Suprapubic skin (tissue), 4 donors: ENCODE measurements around the gene TBX4.

Experiments used
- POLR2A ChIP-seq, 2 donors: fragments of 450-650 bp; IDR thresholded peaks; one replicate each; pipeline ENCODE4 v1.6.1; 2017; ENCODE audit warnings: antibody characterized with exemption in 2 of 2, mild to moderate bottlenecking in 2 of 2, moderate library complexity in 2 of 2
- POLR2AphosphoS5 ChIP-seq, 3 donors: sonication (generic); formaldehyde crosslinking; IDR thresholded peaks; one replicate each; pipeline ENCODE4 v1.6.1; 2017; ENCODE audit warnings: antibody characterized with exemption in 3 of 3
- TF ChIP-seq, protein P1 (sequence below), 2 donors: fragments of 200-600 bp in 1 of 2; fragments of 450-650 bp in 1 of 2; sonication (generic) in 1 of 2; IDR thresholded peaks; one replicate each; pipeline ENCODE4 v1.5.1; 2016 to 2019; ENCODE audit warnings: antibody characterized with exemption in 2 of 2, mild to moderate bottlenecking in 1 of 2, moderate library complexity in 1 of 2

DNA sequence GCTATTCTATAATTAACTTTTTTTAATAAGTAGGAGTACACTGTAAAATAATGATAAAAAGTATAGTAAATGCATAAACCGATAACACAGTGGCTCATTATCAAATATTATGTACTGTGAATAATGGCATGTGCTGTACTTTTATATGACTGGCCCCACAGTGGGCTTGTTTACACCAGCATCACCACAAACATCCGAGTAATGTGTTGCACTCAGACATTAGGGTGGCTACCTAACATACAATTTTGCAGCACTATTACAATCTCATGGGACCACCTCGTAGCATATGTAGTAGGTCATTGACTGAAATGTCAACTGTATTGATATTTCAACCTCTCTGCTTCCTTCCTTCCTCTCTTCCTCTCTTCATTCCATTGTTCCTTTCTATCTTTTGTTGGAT, 51.7 kb downstream of the TBX4 start:
- TF ChIP-seq, protein P1, sequence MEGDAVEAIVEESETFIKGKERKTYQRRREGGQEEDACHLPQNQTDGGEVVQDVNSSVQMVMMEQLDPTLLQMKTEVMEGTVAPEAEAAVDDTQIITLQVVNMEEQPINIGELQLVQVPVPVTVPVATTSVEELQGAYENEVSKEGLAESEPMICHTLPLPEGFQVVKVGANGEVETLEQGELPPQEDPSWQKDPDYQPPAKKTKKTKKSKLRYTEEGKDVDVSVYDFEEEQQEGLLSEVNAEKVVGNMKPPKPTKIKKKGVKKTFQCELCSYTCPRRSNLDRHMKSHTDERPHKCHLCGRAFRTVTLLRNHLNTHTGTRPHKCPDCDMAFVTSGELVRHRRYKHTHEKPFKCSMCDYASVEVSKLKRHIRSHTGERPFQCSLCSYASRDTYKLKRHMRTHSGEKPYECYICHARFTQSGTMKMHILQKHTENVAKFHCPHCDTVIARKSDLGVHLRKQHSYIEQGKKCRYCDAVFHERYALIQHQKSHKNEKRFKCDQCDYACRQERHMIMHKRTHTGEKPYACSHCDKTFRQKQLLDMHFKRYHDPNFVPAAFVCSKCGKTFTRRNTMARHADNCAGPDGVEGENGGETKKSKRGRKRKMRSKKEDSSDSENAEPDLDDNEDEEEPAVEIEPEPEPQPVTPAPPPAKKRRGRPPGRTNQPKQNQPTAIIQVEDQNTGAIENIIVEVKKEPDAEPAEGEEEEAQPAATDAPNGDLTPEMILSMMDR (IDR thresholded peaks at IDR 0.05): no peak
- TF ChIP-seq POLR2A (IDR thresholded peaks at IDR 0.05) (no peak), POLR2AphosphoS5 (IDR thresholded peaks at IDR 0.05) (no peak)
